Stimulated activated CD8-positive, alpha-beta memory T cell treated with anti-CD3 and anti-CD28 coated beads, Interleukin-15, amount 100 ng/mL, for 24 hours (primary cell): ENCODE measurements around the gene SNX9.
"Not testable (repeated sequence)": the region's sequence is repeated elsewhere in the genome, so short reads cannot be mapped to it uniquely, and the experiment has no call there.

ENCODE experiments used
- DNase-seq: peaks from one replicate; pipeline ENCODE4 v3.0.0-alpha.2; 2020; ENCODE audit warnings: low read depth

Gene SNX9

DNA sequence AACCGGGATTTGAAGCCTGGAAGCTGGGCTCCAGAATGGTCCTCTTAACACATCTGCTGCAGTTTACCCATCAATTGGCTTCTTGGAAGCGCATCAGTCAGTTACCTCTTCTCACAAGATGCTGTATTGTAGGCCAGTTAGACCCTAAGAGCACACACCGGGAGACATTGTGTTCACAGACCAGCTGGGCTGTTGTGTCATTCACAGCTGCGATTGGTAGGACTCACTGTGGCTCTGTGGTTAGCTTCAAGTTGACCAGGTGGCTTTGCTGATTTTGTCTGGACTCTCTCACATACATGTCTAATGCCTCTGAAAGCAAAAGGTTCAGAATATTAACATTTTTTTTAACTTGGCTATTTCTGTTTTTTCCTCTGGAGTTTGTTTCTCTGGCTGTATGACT, 64.8 kb downstream of the SNX9 start:
- DNase-seq, result no peak

DNA sequence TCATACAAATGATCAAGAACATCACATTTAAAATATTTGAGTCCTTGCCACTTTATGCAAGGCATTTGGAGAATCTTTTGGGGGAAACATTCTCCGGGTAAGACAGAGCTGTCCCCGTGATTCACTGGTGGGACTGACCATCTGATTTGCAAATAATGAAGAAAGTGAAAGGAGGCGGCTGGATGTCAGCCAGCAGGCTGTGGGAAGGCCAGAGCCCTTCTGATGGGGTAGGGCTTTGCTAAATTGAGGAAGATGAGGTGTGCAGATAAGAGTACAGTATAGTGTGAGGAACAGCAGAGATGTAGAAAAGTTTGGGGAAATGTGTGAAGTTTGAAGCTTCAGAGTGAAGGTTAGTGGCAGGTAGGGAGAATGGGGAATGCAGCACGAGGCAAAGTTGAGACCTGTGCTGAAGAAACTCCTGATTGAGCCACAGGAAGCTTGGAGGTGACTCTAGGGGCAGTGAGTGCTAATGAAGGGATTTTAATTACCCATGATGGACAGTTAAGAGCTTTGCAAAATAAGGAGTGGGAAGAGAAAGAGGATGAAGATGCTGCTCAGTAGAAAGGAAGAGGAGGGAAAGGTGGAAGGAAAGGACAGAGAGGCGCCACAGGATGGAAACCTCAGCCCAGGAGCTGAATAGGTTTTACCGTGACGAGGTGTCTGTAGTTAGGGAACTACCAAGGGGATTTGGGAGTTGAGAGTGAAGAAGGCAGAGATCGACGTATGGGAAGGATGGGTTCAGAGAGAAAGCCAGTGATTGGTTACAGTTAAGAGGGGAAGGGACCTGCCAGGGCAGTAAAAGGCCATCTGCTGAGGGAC, 68.7 kb downstream of the SNX9 start:
- DNase-seq, result no peak

DNA sequence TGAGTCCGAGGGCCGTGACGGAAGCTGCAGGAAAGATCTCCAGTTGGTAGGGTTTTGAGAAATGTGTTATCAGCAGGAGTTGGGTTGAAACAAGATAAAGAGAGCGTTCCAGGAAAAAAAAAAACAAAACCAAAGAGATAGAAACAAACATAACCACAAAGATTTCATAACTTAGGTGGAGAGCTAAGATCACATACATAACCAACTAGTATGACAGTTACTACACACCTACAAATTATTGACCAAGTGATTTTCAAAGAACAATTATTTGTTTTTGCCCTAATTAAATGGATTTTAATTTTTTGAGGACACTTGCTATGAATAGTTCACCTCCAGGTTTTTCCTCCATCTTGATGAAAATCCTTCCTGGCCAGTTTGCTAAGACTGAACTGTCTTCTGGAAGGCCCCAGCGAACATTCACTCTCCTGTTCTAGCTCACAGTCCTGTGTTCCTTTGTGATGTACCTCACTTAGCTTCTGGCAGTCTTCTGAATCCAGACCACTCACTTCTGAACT, 69.4 kb downstream of the SNX9 start:
- DNase-seq, result no peak

DNA sequence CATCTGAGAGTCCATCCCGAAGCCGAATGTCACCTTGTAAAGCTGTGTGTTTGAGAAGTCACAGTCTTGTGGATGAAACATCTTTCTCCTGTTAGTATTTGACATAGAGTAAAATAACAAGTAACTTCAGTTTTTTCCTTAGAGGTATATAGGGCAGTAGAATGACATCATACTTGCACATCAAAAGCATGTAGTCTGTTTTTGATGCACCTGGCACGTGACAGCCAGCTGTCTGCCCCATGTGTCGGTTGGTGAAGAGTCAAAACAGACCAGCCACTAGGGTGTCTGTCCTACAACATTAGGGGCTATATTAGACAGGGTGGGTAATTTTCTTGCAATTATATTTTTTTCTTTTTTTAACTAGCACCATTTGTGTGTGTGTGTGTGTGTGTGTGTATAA, 70.2 kb downstream of the SNX9 start:
- no peak for DNase-seq

DNA sequence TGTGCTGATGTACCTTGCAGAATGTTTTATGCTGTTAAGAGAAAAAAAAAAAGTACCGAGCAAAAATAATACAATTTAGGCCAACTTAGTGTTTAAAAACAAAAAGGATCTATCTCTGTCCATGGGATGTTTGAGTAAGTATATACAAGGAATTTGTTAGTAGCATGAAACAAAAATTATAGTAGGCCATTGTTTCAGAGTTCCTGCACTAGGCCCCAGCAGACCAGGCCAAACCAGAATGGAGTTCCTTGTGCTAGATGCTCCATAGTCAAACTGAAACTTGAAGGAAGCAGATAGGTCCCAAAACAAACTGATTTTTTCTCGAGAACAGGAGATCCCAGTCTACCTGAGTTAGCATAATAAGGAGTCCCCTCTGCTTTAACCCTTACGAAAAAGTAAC, 72.5 kb downstream of the SNX9 start:
- DNase-seq, result no peak

DNA sequence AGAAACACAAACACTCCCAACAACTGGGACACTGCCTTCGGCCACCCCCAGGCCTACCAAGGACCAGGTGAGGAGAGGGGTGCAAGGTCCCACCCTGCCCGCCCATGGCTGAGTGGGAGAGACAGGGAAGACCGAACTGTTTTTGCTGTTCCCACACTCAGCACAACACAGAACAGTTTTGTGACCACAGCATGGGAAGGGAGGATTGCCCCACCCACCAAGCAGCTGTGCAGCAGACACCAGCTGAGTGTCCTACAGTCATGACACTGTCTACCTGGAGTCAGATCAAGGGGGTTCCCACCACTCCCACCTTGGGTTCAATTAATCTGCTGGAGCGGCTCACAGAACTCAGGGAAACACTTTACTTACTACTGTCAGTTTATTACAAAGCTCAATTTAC, 73.9 kb downstream of the SNX9 start:
- DNase-seq, result no peak

DNA sequence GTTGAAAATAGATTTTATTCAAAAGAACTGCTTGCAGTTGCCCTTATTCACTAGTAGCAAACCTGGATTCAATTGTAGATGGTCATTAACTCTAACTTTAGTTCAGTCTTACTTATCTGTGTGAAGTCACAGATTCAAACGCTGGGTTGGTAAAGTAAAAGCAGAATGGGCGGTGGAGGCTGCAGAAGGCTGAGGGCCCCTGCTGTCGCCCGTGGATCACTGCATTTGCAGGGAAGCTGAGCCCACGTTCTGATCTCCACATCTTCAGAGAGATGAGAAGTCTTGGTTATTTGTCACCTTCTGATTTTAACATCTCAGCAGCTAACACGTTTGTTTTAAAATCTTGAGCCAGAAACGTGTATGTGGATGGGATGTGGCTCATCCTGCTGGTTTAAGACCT, 75.1 kb downstream of the SNX9 start:
- DNase-seq, result no peak

DNA sequence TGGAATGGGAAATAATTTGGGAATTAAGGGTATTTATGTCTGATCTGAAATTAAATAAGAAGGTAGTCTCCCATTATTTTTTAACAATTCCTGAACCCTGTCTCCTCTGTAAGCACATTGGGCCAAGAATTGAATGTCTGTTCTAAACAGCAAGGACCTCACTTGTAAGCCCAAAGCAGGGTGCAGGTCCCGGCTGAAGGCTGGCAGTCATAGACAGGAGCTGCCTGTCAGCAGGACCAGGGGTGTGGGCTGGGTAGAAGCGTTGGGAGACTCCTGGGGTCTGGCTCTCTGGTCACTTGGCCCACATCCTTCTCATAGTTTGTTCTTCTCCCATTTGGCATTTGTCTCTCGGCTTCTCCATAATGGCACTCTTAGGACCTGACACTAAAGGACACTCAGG, 75.6 kb downstream of the SNX9 start:
- no peak for DNase-seq

DNA sequence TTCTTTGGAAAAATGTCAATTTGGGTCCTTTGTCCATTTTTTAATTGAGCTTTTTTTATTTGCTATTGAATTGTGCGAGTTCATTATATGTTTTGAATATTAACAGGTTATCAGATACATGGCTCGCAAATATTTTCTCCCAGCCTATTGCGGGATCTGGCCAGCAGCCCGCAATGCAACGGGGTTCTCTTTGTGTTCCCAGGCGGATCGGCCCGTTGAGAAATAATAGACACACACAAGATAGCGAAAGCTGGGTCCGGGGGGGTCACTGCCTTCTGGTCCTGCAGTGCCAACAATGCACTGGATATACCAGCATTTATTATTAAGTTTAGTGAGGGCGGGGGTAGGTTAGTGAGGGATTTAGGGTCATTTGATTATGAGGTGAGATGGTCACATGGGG, 77.2 kb downstream of the SNX9 start:
- not testable (repeated sequence) for DNase-seq

DNA sequence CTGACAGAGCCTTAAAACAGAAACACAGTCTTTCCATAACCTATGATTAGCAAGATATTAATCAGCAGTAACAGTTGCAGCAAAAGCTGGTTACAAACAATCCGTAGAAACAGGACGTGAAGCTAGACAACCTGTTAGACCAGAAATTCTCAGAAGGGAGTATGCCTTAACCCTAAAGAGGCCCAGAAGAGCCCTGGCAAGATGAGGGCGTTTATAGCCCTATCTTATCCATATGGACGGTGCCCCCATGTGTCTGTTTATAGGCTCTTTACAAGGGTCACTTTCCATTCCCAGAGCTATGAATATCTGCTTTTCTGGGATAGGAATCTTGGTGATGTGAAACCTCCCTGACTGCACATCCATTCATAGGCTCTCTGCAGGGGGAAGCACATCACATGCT, 77.7 kb downstream of the SNX9 start:
- DNase-seq, result not testable (repeated sequence)

DNA sequence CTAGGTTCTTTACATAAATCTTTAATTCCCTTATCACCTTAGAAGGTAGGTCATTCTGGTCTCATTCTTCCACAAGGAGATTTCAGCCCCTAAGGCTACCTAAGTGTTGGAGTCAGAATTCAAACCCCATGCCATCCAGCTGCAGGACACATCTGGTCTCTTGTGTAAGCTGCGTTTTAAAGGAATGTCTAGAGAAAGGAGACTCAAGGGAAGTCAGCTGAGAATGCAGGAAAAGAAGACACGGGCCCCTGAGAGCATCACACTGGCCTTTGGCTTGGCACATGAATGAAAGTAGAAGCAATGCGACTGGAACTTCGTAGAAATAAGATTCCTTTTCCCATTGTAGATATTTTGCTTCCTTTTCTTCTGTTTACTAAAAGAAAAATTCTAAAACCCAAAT, 82.0 kb downstream of the SNX9 start:
- DNase-seq, result no peak

DNA sequence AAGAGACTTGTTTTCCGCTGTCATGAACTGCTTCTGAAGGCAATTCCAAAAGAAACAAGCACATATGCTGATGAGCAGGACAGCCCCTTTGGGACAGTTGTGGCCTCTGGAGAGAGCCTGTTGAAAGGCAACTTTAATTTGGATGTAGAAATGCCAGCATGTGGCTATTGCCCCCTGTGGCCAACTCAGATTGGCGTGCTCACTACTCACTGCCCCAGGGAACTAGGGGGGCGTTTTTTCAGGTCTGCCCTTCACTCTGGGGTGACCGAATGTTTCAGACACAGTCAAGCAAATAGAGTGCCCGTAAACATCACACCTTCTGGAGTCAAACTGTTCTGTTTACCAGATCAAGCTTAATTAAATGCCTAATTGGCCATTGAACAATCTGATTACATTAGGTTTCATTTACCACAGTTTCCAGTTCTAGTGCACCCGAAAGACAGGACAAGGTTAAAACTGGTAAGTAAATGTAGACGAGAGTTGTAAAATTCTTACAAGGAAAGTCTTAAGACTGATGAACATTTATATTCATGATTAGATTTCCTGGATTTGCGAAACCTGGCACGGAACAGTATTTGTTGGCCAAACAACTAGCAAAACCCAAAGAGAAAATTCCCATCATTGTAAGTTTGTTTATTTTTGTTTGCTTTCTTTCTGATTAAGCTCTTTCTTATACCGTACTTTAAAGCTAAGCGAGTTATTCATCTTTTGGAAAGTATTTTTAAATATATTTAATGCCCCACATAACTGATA, 82.7 kb downstream of the SNX9 start:
- DNase-seq, result no peak

DNA sequence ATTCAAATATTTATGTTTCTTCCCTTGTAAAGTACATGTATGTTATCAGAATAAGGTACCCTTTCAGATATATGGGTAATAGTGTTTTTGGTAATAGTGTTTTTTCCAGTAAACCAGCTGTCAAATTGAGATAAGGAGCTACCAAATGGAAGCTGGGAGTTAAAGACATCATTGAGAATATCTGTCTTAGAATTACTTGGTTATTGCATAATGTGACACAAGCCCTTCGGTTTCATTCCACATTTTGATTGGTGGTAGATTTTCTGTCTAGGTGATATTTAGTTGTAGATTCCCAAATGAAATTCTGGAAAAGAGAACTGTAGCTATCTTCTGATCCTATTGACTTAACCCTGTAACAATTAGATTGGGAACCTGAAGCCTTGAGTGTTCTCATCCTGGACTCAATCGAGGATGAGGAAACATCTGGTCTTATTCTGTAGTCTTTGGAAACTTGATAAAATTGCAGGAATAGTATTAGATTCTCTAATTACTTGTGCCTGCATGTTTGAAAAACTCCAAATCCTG, 83.6 kb downstream of the SNX9 start:
- DNase-seq, result no peak

DNA sequence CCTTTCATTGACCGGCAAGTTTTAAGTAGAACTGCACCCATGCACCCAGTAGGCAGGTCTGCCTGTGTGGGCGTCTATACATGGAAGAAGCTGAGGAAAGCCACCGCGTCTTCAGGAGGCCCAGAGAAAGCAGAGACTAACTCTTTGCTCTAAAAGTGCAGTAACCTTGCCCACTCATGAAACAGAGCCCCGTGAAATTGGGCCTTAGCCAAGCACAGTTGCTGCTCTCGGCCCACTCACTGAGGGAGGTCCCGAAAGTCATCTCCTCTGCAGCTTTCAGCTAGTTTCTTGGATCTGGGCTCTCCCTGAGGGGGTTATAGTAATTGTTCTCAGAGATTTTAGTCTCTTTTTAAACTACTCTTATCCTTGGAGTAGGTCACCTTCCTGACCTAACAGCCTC, 84.6 kb downstream of the SNX9 start:
- DNase-seq, result no peak

DNA sequence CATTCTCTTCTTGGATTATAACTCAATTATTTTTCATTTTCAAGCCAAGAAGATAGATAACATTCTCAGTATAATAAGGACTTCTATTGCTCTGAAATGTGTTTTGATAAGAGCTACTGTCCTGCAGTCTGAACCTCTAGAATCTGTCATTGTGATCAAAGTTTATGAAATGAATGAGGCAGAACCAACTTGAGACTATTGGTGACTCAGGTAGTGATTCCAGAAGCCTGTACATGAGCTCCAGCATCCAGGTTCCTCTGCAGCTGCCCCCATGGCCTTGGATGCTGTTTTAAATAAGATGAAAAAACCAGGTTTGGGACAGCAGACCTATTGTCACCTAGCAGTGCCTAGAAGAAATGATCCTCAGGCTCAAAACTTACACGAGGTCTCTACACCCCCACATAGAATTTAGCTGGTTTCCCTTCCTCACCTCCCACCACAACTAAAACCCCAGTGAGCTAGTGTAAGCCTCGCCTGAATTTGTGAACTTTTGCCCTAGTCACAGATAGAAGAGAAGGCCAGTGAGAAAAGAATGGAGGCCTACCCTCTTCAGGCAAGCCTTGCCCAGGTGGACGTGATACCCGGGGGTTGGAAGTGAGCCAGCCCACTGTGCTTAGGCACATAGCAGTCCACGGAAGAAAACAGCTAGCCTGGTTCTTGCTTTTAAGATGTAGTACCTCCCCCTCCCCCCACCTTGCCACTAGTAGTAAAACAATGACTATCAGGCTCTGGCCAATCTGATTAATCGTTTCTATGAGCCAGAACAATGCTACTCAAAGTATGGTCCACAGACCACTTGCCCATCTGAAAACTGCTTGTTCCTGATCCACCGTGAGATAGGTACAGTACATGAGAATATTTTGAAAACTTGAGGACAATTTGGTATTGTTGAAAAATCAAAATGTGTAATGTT, 85.6 kb downstream of the SNX9 start:
- no peak for DNase-seq

DNA sequence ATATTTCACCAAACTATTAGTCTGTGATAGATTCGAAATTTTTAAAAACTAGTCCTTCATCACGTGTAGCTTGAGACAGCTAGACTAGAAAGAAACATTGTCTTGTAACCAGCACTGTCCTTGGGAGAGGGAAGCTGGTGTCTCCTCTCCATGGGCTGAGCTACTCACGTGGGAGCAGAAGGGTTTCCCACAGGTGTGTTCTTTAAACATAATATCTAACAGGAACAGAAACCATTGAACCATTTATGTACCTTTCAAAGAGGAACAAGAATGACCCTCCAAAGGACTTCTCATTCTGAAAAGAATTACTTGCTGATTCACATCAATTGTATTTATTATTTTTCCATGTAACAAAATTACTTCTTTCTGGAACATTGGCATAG, 86.2 kb downstream of the SNX9 start:
- no peak for DNase-seq

DNA sequence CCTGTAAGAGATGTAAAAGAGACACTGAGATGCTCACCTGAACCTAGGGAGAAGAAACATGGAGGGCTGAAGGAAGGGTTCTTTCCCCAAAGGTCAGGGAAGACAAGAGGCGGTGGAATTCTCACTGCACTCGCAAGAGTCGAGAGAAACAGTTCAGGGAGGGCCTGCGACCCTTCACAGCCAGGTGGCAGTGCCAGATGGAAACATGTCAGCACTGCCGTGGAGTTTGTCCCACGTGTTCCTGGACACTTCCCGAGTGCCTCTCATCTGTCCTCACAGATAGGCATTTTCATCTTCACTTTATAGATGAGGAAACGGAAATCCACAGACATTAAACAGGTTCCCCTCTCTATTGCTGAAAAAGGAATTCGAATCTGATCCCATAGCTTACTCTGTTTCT, 88.2 kb downstream of the SNX9 start:
- no peak for DNase-seq

DNA sequence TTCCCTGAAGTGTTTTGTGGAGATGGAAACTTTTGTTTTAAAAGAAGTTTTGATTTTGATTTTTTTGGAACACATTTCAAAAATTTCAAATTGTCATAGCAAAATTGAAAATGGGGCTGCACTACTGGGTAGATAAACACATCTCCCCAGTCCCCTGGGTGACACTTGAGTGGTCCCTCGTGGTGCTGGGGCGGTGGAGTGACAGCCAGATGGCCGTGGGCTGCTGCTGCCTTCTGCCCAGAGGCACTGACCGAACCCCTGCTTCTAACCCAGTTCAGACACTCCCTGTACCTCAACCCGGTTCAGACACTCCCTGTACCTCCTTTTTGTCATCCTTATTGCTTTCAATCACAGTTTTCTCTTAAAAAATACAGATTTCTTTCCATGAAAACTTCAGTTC, 88.7 kb downstream of the SNX9 start:
- no peak for DNase-seq

DNA sequence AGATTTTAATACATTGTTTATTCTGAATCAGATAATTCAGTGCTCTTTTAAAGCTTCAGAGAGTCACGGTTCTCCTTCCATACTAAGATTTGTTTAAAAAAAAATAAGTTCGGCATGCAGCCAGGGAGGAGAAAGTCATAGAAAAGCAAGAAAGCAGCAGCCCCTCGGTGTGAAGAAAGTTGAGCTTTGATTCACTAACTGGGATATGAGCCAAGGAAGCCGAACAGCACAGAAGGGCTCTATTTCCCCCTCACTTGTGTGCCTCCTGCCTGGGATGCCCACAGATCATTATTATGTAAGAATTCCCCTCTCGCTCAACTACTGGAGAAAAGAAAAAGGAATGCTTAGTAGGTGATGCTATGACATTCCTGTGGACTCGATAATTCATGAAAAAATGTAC, 89.3 kb downstream of the SNX9 start:
- no peak for DNase-seq

DNA sequence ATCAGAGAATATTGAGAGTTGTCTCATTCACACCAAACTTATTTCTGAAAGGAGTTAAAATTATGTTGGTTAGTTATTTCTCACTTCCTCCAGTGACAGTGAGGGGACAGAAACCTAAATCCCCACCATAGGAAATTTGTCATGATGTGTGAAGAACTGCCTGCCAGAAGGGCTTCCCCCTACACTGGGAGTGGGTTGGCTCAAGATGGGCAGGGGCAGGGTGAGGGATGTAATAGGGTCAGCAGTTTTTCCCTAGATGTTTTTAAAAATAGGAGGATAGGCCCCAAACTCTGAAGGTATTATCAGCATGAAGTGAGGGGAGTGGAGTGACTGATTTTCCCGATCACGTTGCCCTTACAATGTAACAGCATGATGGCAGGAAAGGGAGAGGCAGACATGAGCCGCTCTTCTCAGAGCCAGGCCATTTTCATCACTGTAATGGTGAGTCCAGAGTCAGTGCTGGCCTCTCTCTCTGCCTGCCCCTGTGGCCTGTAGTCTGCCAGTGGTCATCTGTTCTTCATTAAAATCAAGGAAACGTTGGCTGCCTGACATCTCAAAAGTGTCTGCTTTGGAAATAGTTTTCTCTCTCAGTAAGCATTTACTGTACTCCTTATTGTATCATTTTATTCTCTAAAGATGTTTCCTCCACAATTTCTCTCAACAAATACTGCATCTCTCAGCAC, 98.8 kb downstream of the SNX9 start:
- no peak for DNase-seq

DNA sequence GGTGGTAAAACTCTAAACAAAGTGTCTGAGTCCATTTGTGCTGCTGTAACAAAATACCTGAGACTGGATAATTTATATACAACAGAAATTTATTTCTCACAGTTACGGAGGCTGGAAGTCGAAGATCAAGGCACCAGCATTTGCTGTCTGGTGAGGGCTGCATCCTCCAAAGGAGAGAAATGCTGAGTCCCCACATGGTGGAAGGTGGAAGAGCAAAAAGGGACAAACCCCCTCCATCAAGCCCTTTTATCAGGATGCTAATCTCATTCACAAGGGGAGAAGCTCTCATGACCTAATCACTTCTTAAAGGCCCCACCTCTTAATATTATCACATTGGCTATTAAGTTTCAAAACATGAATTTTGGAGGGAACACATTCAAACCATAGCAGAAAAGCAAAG, 102.7 kb downstream of the SNX9 start:
- DNase-seq, result no peak

DNA sequence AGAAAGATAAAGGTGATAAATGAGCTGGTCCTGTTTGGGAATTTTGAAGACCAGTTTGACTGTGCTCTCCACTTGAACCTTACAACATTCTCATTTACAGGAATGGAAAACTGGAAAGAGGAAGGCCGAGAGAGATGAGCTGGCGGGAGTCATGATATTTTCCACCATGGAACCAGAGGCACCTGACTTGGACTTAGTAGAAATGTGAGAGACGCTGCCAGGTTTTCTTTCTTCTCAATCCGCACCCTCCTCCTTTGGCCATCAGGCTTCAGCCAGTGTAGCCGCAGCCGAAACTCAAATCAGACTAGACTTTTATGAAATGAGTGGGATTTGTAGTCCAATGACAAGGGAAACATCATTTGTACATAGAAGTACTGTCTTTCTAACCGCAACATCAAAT, 104.0 kb downstream of the SNX9 start:
- no peak for DNase-seq
